HT1080 (cell line): ENCODE results near the gene LINS1. TPM values are rescaled to one million over a fixed set of nuclear protein-coding genes. Genes with fewer than 3 reads are reported as not detected.
"Not testable (repeated sequence)": the region's sequence is repeated elsewhere in the genome, so short reads cannot be mapped to it uniquely, and the experiment has no call there.

Experiments used
- DNase-seq: peaks from one replicate; pipeline ENCODE4 v3.0.0-alpha.2; 2015; ENCODE audit warnings: low read depth
- total RNA-seq: library from RNA; depleted of rRNA; stranded (reverse); fragments of >200 nt; shearing (Covaris generic); gene quantifications from 2 replicates; pipeline ENCODE4 v1.2.3, GENCODE V29; 2014

The LINS1 gene
- total RNA-seq, 1 experiment from 2014 or later, result 6.7 TPM

DNA sequence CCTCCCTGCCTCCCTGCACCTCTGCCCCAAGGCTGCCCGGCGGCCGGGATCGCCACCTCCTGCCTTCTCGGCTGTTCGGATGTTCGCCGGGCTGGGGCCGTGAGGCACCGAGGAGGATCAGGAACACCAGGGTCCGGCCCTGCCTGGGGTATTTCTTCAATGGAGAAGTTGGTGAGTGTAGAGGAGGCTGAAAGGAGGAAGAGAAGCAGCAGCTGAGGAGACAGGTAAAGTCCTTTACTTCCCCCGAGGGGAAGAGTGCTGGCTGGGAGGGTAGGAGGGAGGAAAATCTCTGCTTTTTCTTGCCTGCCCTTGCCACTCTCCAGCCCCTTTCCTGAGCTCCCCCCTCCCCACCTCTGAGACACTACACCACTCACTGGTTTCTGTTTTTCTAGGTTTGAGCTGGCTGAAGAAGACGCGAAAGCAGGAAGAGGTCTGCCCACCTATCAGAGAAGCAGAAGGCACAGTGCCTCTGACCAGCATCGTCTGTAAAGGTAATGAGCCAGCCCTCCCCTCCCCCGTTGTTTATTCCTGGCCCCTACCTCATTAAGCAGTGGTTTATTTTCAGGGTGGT lies 924 bp upstream of the LINS1 start:
- DNase-seq, result peak; percentile 5

DNA sequence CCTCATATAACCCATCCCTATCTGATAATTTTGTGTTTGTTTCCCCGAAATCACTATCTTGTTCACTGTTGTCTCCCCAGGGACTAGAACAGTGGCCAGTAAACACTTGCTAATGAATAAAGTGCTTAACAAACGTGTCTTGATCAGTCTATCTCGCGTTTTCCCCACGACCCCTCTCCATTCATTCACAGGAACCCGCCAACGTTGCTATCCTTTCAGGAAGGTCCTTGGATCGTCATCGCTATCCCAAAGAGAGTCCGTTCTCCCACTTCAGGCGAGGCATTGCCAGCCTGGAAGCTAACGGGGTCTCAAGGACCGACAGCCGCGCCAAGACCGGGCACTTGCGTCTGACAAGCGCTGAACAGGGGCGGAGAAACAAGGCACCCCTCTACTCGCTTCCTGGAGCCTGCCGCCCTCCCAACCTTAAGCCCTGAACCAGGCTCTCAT lies 344 bp downstream of the LINS1 start:
- no peak for DNase-seq

DNA sequence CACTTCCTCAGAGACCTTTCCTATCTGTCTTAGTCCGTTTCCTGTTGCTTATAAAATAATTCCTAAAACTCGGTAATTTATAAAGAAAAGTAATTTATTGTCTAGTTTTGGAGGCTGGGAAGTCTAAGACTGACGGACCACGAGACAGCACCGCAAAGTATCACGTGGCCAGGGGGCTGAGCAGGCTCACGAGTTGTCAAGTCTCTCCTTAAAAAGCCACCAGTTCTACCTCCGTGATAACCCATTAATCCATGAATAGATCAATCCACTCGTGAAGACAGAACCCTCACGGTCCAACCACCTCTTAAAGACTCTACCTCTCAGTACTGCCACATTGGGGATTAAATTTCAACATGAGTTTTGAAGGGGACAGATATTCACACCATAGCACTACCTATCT lies 821 bp downstream of the LINS1 start:
- DNase-seq, result peak; percentile 4

DNA sequence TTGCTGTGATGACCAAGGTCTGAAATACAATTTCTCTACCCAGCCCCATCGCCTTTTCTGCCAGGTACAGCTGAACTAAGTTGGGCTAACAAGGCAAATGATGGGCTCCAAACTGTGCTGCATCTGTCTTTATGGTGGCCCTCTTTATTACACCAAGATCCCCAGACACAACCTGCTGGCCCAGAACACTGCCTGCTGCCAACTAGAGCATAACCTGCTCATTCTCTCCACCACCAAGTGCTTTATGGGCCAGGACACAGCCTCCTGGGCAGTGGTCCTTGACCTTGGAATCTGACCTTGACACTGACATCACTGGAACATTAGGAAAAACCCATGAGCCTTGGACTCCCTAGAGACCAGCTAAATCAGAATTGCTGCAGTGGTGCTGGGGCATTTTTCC lies 3.3 kb downstream of the LINS1 start:
- DNase-seq, result no peak

DNA sequence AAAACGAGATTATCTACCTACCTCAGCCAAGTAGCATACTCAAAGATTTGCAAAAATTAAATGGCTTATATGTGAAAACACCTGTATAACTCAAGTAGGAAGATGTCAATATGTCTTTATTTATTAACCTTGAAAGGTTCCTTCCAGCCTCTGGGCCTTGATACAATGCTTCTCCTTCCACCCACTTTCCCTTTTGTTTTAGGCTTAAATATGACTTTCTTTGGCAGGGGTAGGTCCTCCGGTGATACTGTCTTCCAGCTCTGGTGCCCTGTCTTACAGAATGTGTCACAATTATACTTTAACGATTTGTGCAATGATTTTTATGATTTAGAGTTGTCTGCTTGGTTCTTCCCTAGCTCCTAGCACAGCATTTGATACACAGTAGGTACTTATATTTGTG lies 4.1 kb downstream of the LINS1 start:
- DNase-seq, result no peak

DNA sequence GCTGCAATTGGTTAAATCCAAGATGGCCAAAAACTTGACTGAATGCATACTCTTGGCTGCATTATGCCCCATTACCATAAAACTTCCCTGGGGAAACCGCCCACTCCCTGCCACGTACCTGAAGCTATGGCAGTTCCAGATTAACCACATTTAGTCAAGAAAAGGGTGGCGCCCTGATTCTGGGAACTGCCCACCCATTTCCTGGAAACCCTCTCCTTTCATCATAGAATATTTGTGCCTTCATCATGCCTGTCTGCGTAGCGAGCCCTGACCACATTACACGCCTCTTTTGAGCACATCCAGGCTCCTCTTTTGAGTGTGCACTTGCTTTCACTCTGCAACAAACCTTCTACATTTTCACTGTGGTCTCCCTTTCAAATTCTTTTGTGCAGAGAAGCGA lies 5.2 kb downstream of the LINS1 start:
- no peak for DNase-seq

DNA sequence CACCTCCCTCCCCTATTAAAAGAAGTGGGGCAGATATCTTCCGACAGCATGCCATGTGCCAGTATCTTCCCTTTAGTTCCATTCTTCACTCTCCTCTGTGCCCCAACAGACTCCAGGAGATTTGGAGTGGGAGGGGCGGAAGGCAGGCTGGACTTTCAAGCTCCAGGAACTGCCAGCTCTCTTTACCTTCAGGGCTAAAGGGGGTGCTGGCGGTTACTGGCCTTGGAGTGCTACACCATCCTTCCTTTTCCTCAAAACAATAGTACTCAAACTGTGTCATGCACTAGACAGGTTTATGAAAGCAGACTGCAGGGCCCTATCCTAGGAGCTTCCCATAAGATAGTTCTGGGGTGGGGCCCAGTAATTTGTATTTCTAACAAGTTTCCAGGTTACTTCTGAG lies 6.0 kb downstream of the LINS1 start:
- no peak for DNase-seq

DNA sequence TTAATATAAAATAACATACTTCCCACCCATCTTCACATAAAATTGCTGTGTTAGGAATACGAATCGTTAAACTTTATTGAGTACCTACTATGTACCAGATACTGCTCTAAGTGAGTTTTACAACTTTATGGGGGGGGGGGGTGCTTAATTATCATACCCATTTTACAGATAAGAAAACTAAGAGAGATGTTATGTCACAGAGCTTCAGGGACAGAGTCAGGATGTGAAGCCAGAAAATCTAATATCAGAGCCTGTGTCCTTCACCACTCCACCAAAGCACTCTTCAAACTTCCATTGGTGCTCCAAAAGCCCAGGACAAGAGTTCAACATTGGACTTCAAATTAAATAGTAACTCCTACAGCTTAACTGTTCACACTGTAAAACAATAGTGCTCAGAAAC lies 8.6 kb downstream of the LINS1 start:
- DNase-seq, result no peak

DNA sequence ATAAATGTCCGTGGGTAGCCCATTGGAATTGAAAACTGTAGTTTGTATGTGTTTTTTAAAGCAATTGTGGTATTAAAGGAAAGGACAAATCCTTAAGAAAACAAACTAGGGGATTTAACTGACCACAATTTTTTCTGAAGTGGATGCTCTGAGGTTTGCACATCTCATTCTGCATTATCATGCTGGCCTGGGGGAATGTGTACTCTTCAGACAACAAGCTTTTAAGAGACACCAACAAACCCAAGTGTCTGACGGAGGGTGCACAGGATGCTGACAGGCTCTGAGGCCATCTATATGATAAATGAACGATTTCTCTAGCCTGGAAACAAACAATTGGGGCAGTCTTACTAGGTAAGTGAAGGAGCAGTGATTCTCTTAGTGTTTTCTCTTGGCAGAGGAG lies 9.1 kb downstream of the LINS1 start:
- DNase-seq, result peak; percentile 4

DNA sequence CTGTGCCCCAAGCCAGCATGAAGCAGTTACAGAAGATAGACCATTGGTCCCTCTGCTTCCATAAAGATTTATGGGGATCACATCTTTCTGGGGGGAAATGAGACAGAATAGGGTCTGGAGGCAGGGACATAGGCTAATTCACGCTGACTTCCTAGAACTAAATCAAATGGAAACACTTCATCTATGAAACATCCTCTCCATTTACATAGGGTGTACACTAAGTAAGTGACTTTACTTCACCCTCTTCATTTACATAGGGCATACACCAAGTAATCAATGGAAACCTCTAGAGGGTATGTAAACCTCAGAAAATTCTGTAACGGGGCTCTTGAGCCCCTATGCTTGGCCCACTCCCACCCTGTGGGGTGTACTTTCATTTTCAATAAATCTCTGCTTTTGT lies 10.1 kb downstream of the LINS1 start:
- DNase-seq, result no peak

DNA sequence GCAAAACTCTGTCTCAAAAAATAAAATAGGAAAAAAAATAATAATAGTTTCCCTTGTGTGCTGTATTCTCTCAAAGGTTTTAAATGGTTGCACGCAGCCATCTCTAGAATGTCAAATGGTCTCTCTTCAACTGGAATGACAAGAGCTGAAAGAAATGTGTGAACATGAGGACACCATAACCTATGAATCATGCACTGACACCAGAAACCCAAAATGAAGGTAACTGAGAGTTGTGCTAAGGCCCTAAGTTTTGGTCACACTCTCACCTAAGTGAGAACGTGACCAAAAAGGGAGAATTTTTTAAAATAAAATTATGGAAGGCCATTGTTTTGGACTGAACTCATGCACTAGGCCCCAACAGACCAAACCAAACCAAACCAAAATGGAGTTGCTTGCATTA lies 10.8 kb downstream of the LINS1 start:
- not testable (repeated sequence) for DNase-seq

DNA sequence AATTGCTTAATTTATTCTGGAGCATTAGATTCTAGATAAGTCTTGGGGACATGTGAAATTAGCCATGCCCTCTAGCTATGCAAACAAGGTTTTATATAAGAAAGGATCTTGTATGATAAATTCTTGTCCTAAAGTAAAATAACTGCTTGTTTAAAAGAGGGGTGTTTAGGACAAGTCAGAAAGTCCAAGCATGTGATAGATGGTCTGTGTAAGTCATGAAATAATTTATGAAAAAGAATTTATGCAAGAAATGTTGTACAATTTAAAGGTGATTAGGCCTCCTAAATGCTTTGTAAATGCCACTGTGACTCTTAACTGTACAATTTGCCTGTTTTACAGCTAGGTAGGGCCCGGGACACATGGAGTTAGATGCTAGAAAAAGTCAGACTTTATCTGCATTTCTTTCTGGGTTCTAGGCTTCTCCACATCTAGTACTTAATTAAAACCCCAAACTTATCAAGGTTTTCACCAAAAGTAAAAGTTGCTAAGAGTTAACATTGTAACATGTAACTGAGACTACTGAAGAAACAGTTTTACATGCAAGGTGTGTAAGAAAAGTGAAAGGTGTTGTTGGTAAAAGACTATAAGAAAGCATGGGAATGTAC lies 13.2 kb downstream of the LINS1 start:
- DNase-seq, result no peak

DNA sequence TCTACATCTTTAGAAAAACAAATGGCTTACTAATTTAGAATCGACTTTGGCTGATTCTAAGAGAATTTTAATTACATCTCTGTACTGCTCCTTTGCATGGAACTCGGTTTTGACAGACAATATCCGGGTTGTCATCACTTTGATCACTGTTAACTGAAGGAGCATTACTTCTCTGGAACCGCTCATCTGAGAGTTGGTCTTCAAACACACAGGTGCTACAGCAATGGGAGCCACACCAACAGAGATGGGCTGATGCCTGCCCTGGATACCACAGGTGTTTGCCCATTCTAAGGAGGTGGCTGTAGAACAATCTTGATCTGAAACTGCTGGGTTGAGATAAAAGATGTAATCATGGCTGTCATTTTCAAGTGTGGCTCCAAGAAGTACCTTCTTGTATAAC lies 21.6 kb downstream of the LINS1 start:
- DNase-seq, result no peak

DNA sequence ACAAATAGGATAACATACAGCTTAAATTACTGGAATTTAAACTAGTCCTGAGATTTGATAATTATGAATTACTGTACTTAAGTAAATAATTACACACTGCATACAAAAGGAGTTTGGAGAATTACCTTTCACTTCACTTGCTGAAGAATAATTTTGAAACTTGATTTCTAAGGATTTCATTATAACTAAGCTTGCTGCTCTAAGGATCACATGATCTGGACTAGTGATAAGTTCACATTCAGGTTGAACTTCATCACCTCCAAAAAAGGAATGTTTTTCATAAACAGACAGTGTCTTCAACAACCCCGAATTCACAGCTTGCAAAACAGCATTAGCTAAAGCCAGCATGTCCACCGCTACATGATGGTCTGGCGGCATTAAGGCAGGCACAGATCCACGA lies 28.5 kb downstream of the LINS1 start:
- no peak for DNase-seq

DNA sequence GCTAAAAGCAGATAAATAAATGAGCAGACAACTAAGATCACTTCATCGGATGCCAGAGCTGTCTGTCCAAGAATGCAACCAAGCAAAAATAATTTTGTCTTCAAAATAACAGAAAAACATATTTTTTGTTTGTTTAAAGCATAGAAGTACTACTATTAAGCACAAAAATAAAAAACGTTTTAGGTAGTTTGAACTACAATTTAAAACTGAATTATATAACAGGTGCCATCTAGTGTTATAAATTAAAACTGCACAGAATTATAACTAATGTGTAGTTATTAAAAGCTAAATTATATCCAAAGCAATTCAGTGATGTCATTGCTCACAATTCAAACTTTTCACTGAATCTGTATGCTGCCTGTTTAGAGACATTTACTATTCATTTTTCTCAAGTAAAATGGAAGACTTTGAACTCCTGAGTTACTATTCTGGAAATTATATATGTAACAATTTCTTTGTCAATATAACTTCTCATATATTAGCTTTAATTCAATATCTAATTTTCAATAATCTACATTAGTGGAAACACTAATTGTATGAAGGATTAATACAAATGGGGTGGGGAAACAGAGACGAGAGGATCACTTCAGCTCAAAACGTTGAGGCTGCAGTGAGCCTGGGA lies 29.5 kb downstream of the LINS1 start:
- no peak for DNase-seq

DNA sequence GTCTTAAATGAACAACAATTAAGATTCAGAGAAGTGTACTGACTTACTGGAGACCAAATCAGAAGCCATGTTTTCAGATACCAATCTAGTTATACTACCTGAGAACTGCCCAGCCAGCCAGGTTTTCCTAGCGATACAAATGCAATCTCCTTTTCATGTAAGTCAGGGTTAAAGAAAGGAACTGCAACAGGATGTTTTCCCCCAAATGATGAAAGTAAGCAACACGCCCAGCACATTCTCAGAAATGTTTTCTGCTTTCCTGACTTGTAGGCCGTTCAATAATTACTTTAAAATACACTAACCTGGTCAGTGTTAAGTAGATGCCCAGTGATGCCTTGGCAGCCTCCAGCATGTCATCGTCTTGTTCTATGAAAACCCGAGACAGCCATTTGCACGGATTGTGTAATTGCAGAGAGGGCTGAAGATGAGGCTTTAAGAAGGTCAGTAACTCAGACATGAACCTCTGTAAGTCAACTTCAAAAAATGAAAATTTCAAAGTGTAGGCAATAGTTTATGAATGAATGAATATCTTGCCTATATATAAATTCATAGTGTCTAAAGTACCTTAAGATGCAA lies 30.3 kb downstream of the LINS1 start:
- no peak for DNase-seq

DNA sequence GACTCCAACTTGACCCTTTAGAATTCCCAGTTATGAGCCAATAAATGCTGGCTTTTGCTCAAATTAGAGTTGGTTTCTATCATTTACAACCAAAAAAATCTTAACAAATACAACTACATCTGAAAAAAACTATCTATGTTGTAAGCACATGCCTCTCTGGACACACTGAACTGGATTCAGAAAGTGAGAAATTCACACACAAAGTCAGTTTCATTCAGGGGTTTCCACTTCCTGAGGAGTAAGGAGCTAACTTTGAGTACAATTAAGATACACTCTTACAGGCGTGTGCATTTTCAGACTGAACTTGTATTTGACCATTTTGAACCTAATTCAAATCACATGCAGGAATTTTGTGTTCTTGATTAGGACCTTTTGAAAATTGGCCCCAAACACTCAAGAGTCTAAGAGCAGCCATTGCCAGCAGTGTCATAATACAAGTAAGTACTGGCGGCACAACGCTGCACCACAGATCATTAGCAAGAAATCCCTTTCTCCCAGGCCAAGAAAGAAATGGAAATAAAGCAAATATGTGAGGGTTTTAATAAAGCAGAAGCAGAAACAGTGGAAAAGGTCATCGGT lies 31.2 kb downstream of the LINS1 start:
- no peak for DNase-seq

DNA sequence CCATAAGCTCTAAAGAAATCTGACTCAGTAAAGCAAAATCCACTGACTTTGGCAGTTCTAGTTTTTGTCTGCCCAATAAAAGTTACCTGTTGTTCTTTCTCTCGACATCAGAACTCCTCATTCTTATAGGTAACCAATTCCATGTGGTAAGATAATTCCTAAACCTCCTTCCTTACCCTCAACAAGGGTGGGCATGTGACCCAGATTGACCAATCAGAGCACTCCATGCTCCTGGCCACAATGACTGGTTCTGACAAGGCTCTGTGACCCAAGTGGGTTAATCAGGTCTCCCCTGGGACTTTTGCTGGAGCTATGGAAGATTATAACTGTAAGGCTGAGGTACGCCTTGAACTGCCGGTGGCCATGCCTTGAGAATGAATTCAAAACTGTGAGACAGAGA lies 31.7 kb downstream of the LINS1 start:
- no peak for DNase-seq

DNA sequence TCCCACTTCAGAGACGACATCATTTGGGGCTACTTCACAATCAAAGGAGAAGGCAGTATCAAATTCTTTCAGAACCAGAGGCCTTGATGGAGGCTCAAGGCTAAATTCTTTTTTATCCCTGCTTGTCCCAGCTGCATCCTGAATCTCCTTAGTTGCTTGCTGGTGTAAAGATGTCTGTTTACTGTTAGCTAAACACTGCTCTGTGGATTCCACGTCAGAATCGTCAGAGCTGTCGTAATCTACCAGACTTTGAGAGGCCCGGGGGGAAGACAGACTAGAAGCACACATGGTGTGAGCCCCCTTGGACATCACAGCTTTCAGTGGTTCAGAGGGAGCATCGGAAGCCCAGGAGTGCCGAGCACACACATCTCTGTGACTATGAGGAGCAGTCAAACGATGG lies 32.6 kb downstream of the LINS1 start:
- no peak for DNase-seq

DNA sequence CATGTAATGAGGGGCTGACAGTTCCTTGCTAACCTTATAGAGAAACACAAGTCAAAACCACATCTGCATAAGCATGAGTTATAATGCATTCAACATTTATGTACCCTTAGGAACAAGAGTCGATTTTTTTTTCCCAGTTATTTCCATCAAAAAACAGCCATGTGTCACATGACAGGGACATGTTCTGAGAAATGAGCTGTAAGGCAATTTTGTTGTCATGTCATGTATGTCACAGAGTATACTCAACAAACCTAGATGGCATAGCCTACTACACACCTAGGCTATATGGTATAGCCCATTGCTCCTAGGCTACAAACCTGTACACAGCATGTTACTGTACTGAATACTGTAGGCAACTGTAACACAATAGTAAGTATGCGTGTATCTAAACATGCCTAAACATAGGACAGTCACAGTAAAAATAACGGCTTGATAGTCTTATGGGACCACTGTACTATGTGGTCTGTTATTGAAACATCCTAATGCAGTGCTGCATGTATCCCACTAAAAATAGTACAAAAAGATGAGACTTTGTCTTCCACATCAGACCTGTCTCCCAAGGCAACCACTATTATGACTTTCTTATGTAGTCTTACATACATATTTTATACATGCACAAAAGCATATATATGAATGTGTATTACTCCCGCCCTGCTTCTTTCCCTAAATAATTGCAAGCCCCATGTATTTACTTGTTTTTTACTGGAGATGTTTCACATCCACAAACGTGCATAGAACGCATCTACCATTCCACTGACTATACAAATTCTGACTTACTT lies 34.9 kb downstream of the LINS1 start:
- DNase-seq, result no peak

DNA sequence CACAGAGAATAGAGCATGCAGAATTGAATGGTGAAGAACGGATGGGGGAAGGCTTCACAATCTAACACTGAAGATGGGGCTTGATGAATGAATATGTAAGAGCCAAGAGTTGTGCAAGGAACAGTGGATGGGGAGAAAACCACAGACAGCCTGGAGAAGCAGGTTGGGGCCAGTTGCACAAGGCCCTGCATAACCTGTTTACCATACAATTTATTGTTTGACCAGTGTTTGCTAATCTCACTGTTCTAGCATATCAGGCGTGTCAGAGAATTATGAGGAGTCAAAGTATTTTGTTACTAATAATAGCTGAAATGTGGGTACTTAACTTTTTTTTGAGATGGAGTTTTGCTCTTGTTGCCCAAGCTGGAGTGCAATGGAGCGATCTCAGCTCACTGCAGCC lies 36.4 kb downstream of the LINS1 start:
- no peak for DNase-seq

DNA sequence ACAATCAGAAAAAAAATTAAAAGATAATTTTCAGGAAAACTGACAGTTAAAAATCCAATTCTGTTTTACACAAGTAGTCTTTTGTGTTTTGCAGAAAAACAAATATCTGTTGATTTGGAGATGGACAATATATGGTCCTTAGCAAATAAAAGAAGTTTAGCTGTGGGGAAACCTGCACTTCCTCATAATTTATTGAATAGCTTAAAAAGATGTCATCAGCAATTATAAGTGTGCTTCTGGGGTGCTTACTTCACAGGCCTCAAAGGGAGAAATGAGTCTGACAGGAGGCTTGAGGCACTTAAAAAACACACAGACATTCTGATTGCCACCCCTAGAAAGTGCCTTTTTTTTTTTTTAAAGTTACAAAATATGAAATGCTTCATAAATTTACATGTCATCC lies 41.7 kb downstream of the LINS1 start:
- DNase-seq, result no peak
